K562 (cell line): ENCODE data around the gene MCFD2. TPM values are rescaled to one million over a fixed set of nuclear protein-coding genes. Genes with fewer than 3 reads are reported as not detected.
A peak's percentile ranks its signal among the peaks of the same experiment; 100 is the strongest.

Source experiments
- ATAC-seq: fragments of 200-7000 bp; cut with Tn5 transposase; 3 replicates; pipeline ENCODE4 v1.9.1; 2020; ENCODE audit warnings: moderate library complexity
- BruUV-seq: library from RNA; stranded (reverse); fragments of 400-500 nt; replicated peaks from 2 replicates; lab custom pipeline; 2021; lab: Mats Ljungman, UMichigan
- CTCF ChIA-PET: fragments of 300-600 bp; formaldehyde crosslinking; extraction: SDS; loops from one replicate; lab custom pipeline; 2021; ENCODE audit warnings: low intra/inter-chr PET ratio; lab: Yijun Ruan, JAX
- POLR2A ChIA-PET: fragments of 300-600, 350-650 bp; sonication (Branson Sonifier 250); formaldehyde crosslinking; extraction: SDS; loops from one replicate; lab custom pipeline; 2021; ENCODE audit warnings: antibody characterized with exemption, inconsistent platforms; lab: Yijun Ruan, JAX
- DNase-seq, 4 experiments: peaks; one replicate each; pipeline versions ENCODE4 v3.0.0 to v3.0.0-alpha.2; 2011 to 2018; ENCODE audit warnings: low spot score in 3 of 4, mixed read lengths in 3 of 4; ENCODE audit errors: extremely low read depth in 1 of 4
- FAIRE-seq: peaks from 2 replicates; lab custom pipeline; 2011; peaks lifted over from hg19 to GRCh38; lab: Jason Lieb, UNC
- H2AFZ ChIP-seq: 2 replicates; pipeline ENCODE4 v1.6.0; 2011; ENCODE audit warnings: low read depth, low read length, control low read depth, inconsistent platforms
- H3K27ac ChIP-seq: fragments of 200-600 bp; 3 replicates; pipeline ENCODE4 v1.8.0; 2011; ENCODE audit warnings: low read depth, mild to moderate bottlenecking, control low read depth, inconsistent platforms, low read length, moderate library complexity, mixed read lengths; ENCODE audit errors: extremely low read depth
- H3K27me3 ChIP-seq, 2 experiments: fragments of 300-600 bp in 1 of 2; 2 replicates in 1 of 2; 3 replicates in 1 of 2; pipeline versions ENCODE4 v1.6.0 to v1.8.0; 2011; ENCODE audit warnings: inconsistent platforms in 2 of 2, low read length in 2 of 2, mild to moderate bottlenecking in 1 of 2, mixed read lengths in 1 of 2, moderate library complexity in 1 of 2; ENCODE audit not compliant: control insufficient read depth in 2 of 2, insufficient read depth in 2 of 2
- H3K36me3 ChIP-seq: fragments of 300-600 bp; 3 replicates; pipeline ENCODE4 v1.8.0; 2011; ENCODE audit warnings: mild to moderate bottlenecking, low read length, inconsistent platforms; ENCODE audit not compliant: control insufficient read depth, insufficient read depth
- H3K4me1 ChIP-seq, 2 experiments: fragments of 200-600 bp in 1 of 2; replicated peaks in 1 of 2; 2 replicates in 1 of 2; 3 replicates in 1 of 2; pipeline versions ENCODE4 v1.5.1 to v1.8.0; 2011; ENCODE audit warnings: inconsistent platforms in 2 of 2, low read length in 2 of 2, mild to moderate bottlenecking in 1 of 2, mixed read lengths in 1 of 2, moderate library complexity in 1 of 2; ENCODE audit not compliant: control insufficient read depth in 2 of 2, insufficient read depth in 2 of 2
- H3K4me2 ChIP-seq: 2 replicates; pipeline ENCODE4 v1.6.1; 2011; ENCODE audit warnings: low read length, control low read depth, inconsistent platforms, mixed read lengths; ENCODE audit not compliant: insufficient read depth
- H3K4me3 ChIP-seq: fragments of 200-600 bp; sonication (generic), shearing (Covaris generic); 2 replicates; pipeline ENCODE4 v1.5.1; 2016; ENCODE audit warnings: control low read depth, inconsistent platforms
- H3K79me2 ChIP-seq: fragments of 200-600 bp; 3 replicates; pipeline ENCODE4 v1.8.0; 2011; ENCODE audit warnings: low read length, inconsistent platforms; ENCODE audit not compliant: control insufficient read depth, insufficient read depth
- H3K9ac ChIP-seq, 2 experiments: 2 replicates each; pipeline versions ENCODE4 v1.6.0 to v1.6.1; 2011; ENCODE audit warnings: low read depth in 2 of 2, low read length in 2 of 2, control low read depth in 1 of 2, inconsistent platforms in 1 of 2, mild to moderate bottlenecking in 1 of 2, mixed read lengths in 1 of 2; ENCODE audit not compliant: insufficient read depth in 1 of 2
- H3K9me1 ChIP-seq: one replicate; pipeline ENCODE4 v1.6.0; 2011; ENCODE audit warnings: inconsistent platforms, mild to moderate bottlenecking, low read length, moderate library complexity; ENCODE audit not compliant: control insufficient read depth, insufficient read depth
- H3K9me3 ChIP-seq: replicated peaks from 2 replicates; pipeline ENCODE4 v1.5.1; 2011; ENCODE audit warnings: low read depth, low read length, inconsistent platforms; ENCODE audit not compliant: control insufficient read depth, insufficient read depth
- H4K20me1 ChIP-seq: replicated peaks from 2 replicates; pipeline ENCODE4 v1.6.1; 2011; ENCODE audit warnings: low read length, inconsistent platforms, mixed read lengths; ENCODE audit not compliant: control insufficient read depth, insufficient read depth
- HBP1 ChIP-seq: fragments of 450-650 bp; formaldehyde crosslinking; IDR thresholded peaks from 2 replicates; pipeline ENCODE4 v1.4.0; 2022; ENCODE audit warnings: missing genetic modification characterization
- ZKSCAN1 ChIP-seq: fragments of 150-350 bp; IDR thresholded peaks from 2 replicates; pipeline ENCODE4 v1.6.1; 2016; ENCODE audit warnings: low read depth, low read length
- ZNF197 ChIP-seq: fragments of 200-800 bp; sonication (Bioruptor generic); IDR thresholded peaks from 2 replicates; pipeline ENCODE4 v1.6.1; 2016; ENCODE audit warnings: low read depth, missing genetic modification characterization, missing compliant biosample characterization
- ZNF263 ChIP-seq: sonication (generic); formaldehyde crosslinking; IDR thresholded peaks from 2 replicates; pipeline ENCODE4 v1.8.0; 2022; ENCODE audit warnings: mild to moderate bottlenecking, missing genetic modification reagents, borderline replicate concordance
- WGBS: fragments of 100-300 bp; shearing (Covaris generic); methylation state at CpG from one replicate; pipeline ENCODE4 v1.1.6; 2016; ENCODE audit warnings: low coverage, mixed read lengths; ENCODE audit not compliant: insufficient coverage; ENCODE audit errors: missing lambda C conversion rate; 5-methylcytosine and 5-hydroxymethylcytosine counted together
- in situ Hi-C: fragments of 300-500 bp; cut with MboI; formaldehyde crosslinking; loops from 4 replicates; pipeline ENCODE4 v1.15.0; 2018; ENCODE audit warnings: inconsistent platforms, mixed read lengths
- intact Hi-C: fragments of 100-400 bp; cut with micrococcal nuclease; formaldehyde crosslinking; loops from 2 replicates; pipeline ENCODE4 v1.14.2; 2022
- polyA plus RNA-seq, 8 experiments: library from polyadenylated mRNA; depleted of rRNA in 4 of 8; stranded (reverse) in 5 of 8; unstranded in 3 of 8; fragments of >200 nt; fragmentation: Nextera tagmentation in 2 of 8; fragmentation: Illumina TruSeq in 1 of 8; extraction: Ambion mirVana in 2 of 8; extraction: Trizol in 1 of 8; gene quantifications; 2 replicates each; pipeline versions ENCODE4 v1.2.1 to v1.2.3, GENCODE V29; 2011 to 2014; ENCODE audit warnings: inconsistent platforms in 1 of 8, missing spikeins in 1 of 8
- total RNA-seq, 7 experiments: library from RNA; depleted of rRNA in 6 of 7; stranded (reverse); fragments of >200 nt in 6 of 7; fragmentation: Illumina TruSeq in 2 of 7; extraction: Trizol in 2 of 7; gene quantifications; 2 replicates each; pipeline versions ENCODE4 v1.2.1 to v1.2.3, GENCODE V29; 2011 to 2021; ENCODE audit warnings: low replicate concordance in 1 of 7
- TF ChIP-seq, protein P1 (sequence below), 3 experiments: IDR thresholded peaks in 2 of 3; conservative IDR thresholded peaks in 1 of 3; 2 replicates each; pipeline ENCODE4 v1.5.1; 2011 to 2012; ENCODE audit warnings: low read length in 3 of 3, mild to moderate bottlenecking in 3 of 3, control low read depth in 2 of 3, improper control_type of control experiment in 1 of 3, inconsistent platforms in 1 of 3, low read depth in 1 of 3, mixed read lengths in 1 of 3, moderate library complexity in 1 of 3; ENCODE audit not compliant: insufficient read depth in 2 of 3

MCFD2 gene
- total and polyA plus RNA-seq, 9 of the 15 experiments (the other 6 are each of a cell fraction or from before 2014, with no cell fraction given), result 78.6 to 237 (median 123) TPM

DNA sequence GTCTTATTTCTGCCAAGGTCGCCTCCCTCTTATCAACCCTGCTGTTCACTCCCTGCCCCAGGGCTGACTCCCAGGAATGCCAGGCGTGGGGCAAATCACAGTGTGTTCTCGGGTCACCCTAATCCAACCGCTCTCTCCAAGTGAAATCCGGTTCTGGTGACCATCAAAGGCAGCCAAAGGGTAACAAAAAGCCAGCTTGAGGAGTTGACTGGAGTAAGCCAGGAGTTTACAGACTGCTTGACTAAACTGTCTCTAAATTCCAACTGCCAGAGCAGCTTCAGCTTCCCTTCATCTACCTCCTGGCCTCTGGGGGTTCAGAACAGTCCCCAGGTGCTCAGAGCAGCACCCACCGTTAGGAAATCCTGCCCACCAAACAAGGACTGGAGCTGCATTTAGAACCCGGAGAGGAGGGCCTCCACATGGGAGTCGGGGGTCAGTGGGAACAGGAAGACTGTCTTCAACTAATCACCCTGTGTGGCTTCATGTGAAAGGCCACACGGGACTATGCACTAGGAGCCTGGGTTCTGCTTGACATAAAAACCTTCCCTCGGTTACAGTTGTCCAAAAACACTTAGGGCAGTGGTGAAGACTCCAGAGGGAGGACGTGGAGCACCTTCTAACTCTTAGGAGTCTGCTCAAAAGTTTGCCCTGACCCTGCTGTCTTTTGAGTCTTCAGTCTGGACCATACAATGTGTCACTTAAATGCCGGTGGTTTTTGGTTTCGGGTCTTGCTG is 24.2 kb upstream of the MCFD2 start:
- H3K9ac ChIP-seq, result peak overlapping the region; percentile 68 to 92
- H3K27ac ChIP-seq, result peak overlapping the region; percentile 77; the same call in 2 of the 3 replicates
- H3K79me2 ChIP-seq, result peaks cover 21% of the 10 kb centered on the region
- FAIRE-seq, result no peak
- POLR2A ChIA-PET, result interaction anchor here (0.7 kb wide), 1 partner anchor 16 kb away, joined by 5 read pairs; no protein-coding TSS in a partner anchor
- H3K4me3 ChIP-seq, result peak overlapping the region; percentile 98; the same call in 1 of the 2 replicates
- CTCF ChIA-PET, result no interaction called here
- H3K4me1 ChIP-seq, result peaks cover 15 to 26% of the 10 kb centered on the region in 2 experiments
- ATAC-seq, result no peak
- intact Hi-C loops (no loop called here), in situ Hi-C loops (no loop called here)
- H3K9me1 ChIP-seq, result no peaks in the 10 kb centered on the region
- TF ChIP-seq ZNF263 (peak; percentile 81), ZNF197 (no peak), ZKSCAN1 (no peak)
- H3K36me3 ChIP-seq, result peaks cover 8% of the 10 kb centered on the region; the same call in 2 of the 3 replicates
- no peak for DNase-seq
- WGBS, result 55% methylated on average over 13 of the region's 13 CpGs
- H2AFZ ChIP-seq, result peak overlapping the region; percentile 92
- no peaks in the 10 kb centered on the region for H3K27me3 ChIP-seq
- H3K4me2 ChIP-seq, result peak overlapping the region; percentile 75
- H3K9me3 ChIP-seq, result no peaks in the 10 kb centered on the region
- BruUV-seq, result no TSS peak
- no peaks in the 10 kb centered on the region for H4K20me1 ChIP-seq

- FAIRE-seq, result peak; percentile 11
- Histone ChIP-seq H3K9me3 (no peaks in the 10 kb centered on the region), H3K27me3 (no peaks in the 10 kb centered on the region), H3K9me1 (no peaks in the 10 kb centered on the region), H3K36me3 (no peaks in the 10 kb centered on the region), H3K79me2 (peaks cover 12% of the 10 kb centered on the region)
- BruUV-seq, result no TSS peak
- WGBS, result 45% methylated on average over 4 of the region's 4 CpGs
- in situ Hi-C loops, result no loop called here
- CTCF ChIA-PET, result no interaction called here
- TF ChIP-seq, protein P1, sequence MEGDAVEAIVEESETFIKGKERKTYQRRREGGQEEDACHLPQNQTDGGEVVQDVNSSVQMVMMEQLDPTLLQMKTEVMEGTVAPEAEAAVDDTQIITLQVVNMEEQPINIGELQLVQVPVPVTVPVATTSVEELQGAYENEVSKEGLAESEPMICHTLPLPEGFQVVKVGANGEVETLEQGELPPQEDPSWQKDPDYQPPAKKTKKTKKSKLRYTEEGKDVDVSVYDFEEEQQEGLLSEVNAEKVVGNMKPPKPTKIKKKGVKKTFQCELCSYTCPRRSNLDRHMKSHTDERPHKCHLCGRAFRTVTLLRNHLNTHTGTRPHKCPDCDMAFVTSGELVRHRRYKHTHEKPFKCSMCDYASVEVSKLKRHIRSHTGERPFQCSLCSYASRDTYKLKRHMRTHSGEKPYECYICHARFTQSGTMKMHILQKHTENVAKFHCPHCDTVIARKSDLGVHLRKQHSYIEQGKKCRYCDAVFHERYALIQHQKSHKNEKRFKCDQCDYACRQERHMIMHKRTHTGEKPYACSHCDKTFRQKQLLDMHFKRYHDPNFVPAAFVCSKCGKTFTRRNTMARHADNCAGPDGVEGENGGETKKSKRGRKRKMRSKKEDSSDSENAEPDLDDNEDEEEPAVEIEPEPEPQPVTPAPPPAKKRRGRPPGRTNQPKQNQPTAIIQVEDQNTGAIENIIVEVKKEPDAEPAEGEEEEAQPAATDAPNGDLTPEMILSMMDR (IDR thresholded peaks at IDR 0.05 in 2 of 3, conservative IDR thresholded peaks at IDR 0.05 in 1 of 3; ENCODE audit: insufficient read depth in 2 of 3, low read depth in 1 of 3, low read length in 3 of 3), result peak in 1 of 3 experiments; percentile 41; a peak in 3 of 6 replicates
- no peak for TF ChIP-seq HBP1
- TF ChIP-seq, all 486 proteins: peak for 1
- no peak for DNase-seq
- Histone ChIP-seq H3K4me2 (no peak overlapping the region), H3K4me1 (peaks cover 11 to 26% of the 10 kb centered on the region in 2 experiments), H3K27ac (no peak overlapping the region), H3K4me3 (no peak overlapping the region), H4K20me1 (no peaks in the 10 kb centered on the region), H3K9ac (no peak overlapping the region), H2AFZ (no peak overlapping the region)
- POLR2A ChIA-PET, result interaction anchor here (0.6 kb wide), 1 partner anchor 25 kb away, joined by 3 read pairs; no protein-coding TSS in a partner anchor
- no peak for ATAC-seq
- intact Hi-C loops, result no loop called here
Observed at GRCh38 chr2:46937471-46937901, 21.9 kb upstream of the MCFD2 start.
